Activated CD8-positive, alpha-beta T cell treated with anti-CD3 and anti-CD28 coated beads for 36 hours (primary cell): ENCODE data around the gene ARFGAP1. TPM values are rescaled to one million over a fixed set of nuclear protein-coding genes. Genes with fewer than 3 reads are reported as not detected.

ENCODE experiments used
- ATAC-seq: fragments of 200-7000 bp; cut with Tn5 transposase; one replicate; pipeline ENCODE4 v1.10.0; 2021; ENCODE audit warnings: mild to moderate bottlenecking, moderate library complexity
- CTCF ChIA-PET: fragments of 350-600 bp; sonication (Branson Sonifier 250); formaldehyde crosslinking; loops from one replicate; lab custom pipeline; 2021; ENCODE audit warnings: antibody characterized with exemption; lab: Charles Lee
- POLR2A ChIA-PET: fragments of 350-600 bp; sonication (Branson Sonifier 250); formaldehyde crosslinking; loops from one replicate; lab custom pipeline; 2021; ENCODE audit warnings: antibody characterized with exemption; lab: Charles Lee
- DNase-seq: peaks from one replicate; pipeline ENCODE4 v3.0.0-alpha.2; 2020
- H3K27ac Mint-ChIP-seq: one replicate; pipeline ENCODE4 v1.8.0; 2021; ENCODE audit warnings: mild to moderate bottlenecking, mixed read lengths
- H3K27me3 Mint-ChIP-seq: one replicate; pipeline ENCODE4 v1.8.0; 2021; ENCODE audit warnings: mixed read lengths
- H3K36me3 Mint-ChIP-seq: one replicate; pipeline ENCODE4 v1.8.0; 2021; ENCODE audit warnings: low read depth, mixed read lengths
- H3K4me1 Mint-ChIP-seq: one replicate; pipeline ENCODE4 v1.8.0; 2021; ENCODE audit warnings: low read depth, mixed read lengths
- H3K4me3 Mint-ChIP-seq: one replicate; pipeline ENCODE4 v1.8.0; 2021; ENCODE audit warnings: mild to moderate bottlenecking, moderate library complexity, mixed read lengths
- H3K9me3 Mint-ChIP-seq: one replicate; pipeline ENCODE4 v1.8.0; 2021; ENCODE audit warnings: mixed read lengths
- CTCF ChIP-seq: fragments of 200-600 bp; IDR thresholded peaks from one replicate; pipeline ENCODE4 v1.8.0; 2022; ENCODE audit warnings: antibody characterized with exemption, mild to moderate bottlenecking
- intact Hi-C: fragments of 100-400 bp; cut with micrococcal nuclease; formaldehyde crosslinking; loops from one replicate; pipeline ENCODE4 v1.10.0; 2022
- total RNA-seq, 2 experiments: library from RNA; stranded (reverse); gene quantifications; one replicate each; pipeline ENCODE4 v1.2.3, GENCODE V29; 2021

Gene ARFGAP1
- total RNA-seq, 2 experiments from 2014 or later, result 71.3 to 75.0 TPM

- Mint-ChIP-seq H3K27me3 (no peaks in the 10 kb centered on the region), H3K9me3 (no peaks in the 10 kb centered on the region), H3K4me3 (no peak overlapping the region), H3K36me3 (no peaks in the 10 kb centered on the region), H3K4me1 (no peaks in the 10 kb centered on the region), H3K27ac (no peak overlapping the region)
- TF ChIP-seq CTCF, result no peak
- intact Hi-C loops, result no loop called here
- no peak for DNase-seq
- ChIA-PET CTCF (interaction anchor here (1.5 kb wide), 1 partner anchor 15 kb away, joined by 4 read pairs; no protein-coding TSS in a partner anchor), POLR2A (no interaction called here)
- no peak for ATAC-seq
These were observed 52.4 kb downstream of the ARFGAP1 start for GRCh38 chr20:63325021-63325471.

- intact Hi-C loops, result no loop called here
- no peak for DNase-seq
- Mint-ChIP-seq H3K4me1 (no peaks in the 10 kb centered on the region), H3K27me3 (no peaks in the 10 kb centered on the region), H3K4me3 (no peak overlapping the region), H3K36me3 (no peaks in the 10 kb centered on the region), H3K27ac (no peak overlapping the region), H3K9me3 (no peaks in the 10 kb centered on the region)
- ChIA-PET CTCF (interaction anchor here (1.5 kb wide), 1 partner anchor 16 kb away, joined by 4 read pairs; no protein-coding TSS in a partner anchor), POLR2A (no interaction called here)
- no peak for ATAC-seq
- TF ChIP-seq CTCF, result no peak
These were observed 53.1 kb downstream of the ARFGAP1 start for GRCh38 chr20:63325554-63326313.

- POLR2A ChIA-PET, result no interaction called here
- H3K4me1 Mint-ChIP-seq, result no peaks in the 10 kb centered on the region
- TF ChIP-seq CTCF, result no peak
- DNase-seq (no peak), ATAC-seq (no peak)
- H3K27me3 Mint-ChIP-seq, result peaks cover under 1% of the 10 kb centered on the region
- intact Hi-C loops, result no loop called here
- CTCF ChIA-PET, result no interaction called here
- H3K27ac Mint-ChIP-seq, result peak overlapping the region; percentile 63
- peaks cover 2% of the 10 kb centered on the region for H3K9me3 Mint-ChIP-seq
- H3K4me3 Mint-ChIP-seq, result no peak overlapping the region
- H3K36me3 Mint-ChIP-seq, result no peaks in the 10 kb centered on the region
These were observed 54.0 kb downstream of the ARFGAP1 start for GRCh38 chr20:63326314-63327230.

GRCh38 chr20:63327231-63327745, 54.7 kb downstream of the ARFGAP1 start:
- no peak for ATAC-seq
- intact Hi-C loops, result no loop called here
- POLR2A ChIA-PET, result no interaction called here

More at GRCh38 chr20:63327231-63327745, 54.7 kb downstream of the ARFGAP1 start:
- H3K9me3 Mint-ChIP-seq, result peaks cover 8% of the 10 kb centered on the region
- TF ChIP-seq CTCF, result no peak
- H3K27ac Mint-ChIP-seq, result peak overlapping the region; percentile 63
- CTCF ChIA-PET, result no interaction called here
- H3K27me3 Mint-ChIP-seq, result peaks cover 4% of the 10 kb centered on the region
- no peaks in the 10 kb centered on the region for H3K4me1 Mint-ChIP-seq
- H3K36me3 Mint-ChIP-seq, result no peaks in the 10 kb centered on the region
- no peak for DNase-seq
- no peak overlapping the region for H3K4me3 Mint-ChIP-seq
